Endothelial cell of umbilical vein (primary cell): ENCODE results near the gene CYP27A1.

ENCODE experiments used
- EZH2 ChIP-seq: IDR thresholded peaks from 2 replicates; pipeline ENCODE4 v1.6.1; 2012; ENCODE audit warnings: borderline replicate concordance, low read depth, mild to moderate bottlenecking, moderate library complexity, low read length, inconsistent platforms; ENCODE audit not compliant: severe bottlenecking
- GATA2 ChIP-seq: IDR thresholded peaks from 2 replicates; pipeline ENCODE4 v1.7.0; 2011; ENCODE audit warnings: low read depth, mild to moderate bottlenecking, moderate library complexity, mixed read lengths, low read length; ENCODE audit not compliant: insufficient read length, insufficient read depth
- JUN ChIP-seq: IDR thresholded peaks from 2 replicates; pipeline ENCODE4 v1.6.1; 2011; ENCODE audit warnings: borderline replicate concordance, low read depth; ENCODE audit not compliant: insufficient read length, insufficient read depth
- POLR2A ChIP-seq: IDR thresholded peaks from 2 replicates; pipeline ENCODE4 v1.6.1; 2012; ENCODE audit warnings: low read depth, mild to moderate bottlenecking, control low read depth, low read length
- POLR2AphosphoS5 ChIP-seq: IDR thresholded peaks from 2 replicates; pipeline ENCODE4 v1.6.1; 2012; ENCODE audit warnings: low read depth, mild to moderate bottlenecking, control low read depth, low read length, moderate library complexity; ENCODE audit not compliant: insufficient read depth
- TF ChIP-seq, protein P1 (sequence below), 2 donors: IDR thresholded peaks; 1 replicate in 1 of 2; 2 replicates in 1 of 2; pipeline ENCODE4 v1.5.1; 2011; ENCODE audit warnings: low read length in 2 of 2, mild to moderate bottlenecking in 2 of 2, moderate library complexity in 2 of 2, control low read depth in 1 of 2, inconsistent platforms in 1 of 2, low read depth in 1 of 2; ENCODE audit not compliant: insufficient read depth in 1 of 2; ENCODE audit errors: extremely low read depth in 1 of 2
- TF ChIP-seq, protein P2 (sequence below): IDR thresholded peaks from 2 replicates; pipeline ENCODE4 v1.6.1; 2011; ENCODE audit not compliant: insufficient read depth, insufficient read length

DNA sequence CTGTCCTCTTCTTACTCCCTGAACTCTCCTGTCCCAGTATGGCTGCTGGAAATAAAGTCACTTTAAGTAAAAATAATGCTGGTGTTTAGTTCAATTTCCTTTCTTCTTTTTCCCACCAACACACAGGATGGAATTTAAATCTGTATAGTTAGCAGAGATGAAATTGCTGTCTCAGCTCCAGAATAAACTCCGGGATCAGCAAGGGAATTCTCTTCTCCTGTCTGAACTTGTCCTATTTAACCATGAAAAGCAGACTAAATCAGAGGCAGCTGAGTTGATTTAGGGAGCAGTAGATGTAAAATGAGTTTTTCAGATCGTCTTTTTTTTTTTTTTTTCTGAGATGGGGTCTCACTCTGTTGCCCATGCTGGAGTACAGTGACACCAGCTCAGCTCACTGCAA, 45.4 kb upstream of the CYP27A1 start:
- TF ChIP-seq, protein P1, sequence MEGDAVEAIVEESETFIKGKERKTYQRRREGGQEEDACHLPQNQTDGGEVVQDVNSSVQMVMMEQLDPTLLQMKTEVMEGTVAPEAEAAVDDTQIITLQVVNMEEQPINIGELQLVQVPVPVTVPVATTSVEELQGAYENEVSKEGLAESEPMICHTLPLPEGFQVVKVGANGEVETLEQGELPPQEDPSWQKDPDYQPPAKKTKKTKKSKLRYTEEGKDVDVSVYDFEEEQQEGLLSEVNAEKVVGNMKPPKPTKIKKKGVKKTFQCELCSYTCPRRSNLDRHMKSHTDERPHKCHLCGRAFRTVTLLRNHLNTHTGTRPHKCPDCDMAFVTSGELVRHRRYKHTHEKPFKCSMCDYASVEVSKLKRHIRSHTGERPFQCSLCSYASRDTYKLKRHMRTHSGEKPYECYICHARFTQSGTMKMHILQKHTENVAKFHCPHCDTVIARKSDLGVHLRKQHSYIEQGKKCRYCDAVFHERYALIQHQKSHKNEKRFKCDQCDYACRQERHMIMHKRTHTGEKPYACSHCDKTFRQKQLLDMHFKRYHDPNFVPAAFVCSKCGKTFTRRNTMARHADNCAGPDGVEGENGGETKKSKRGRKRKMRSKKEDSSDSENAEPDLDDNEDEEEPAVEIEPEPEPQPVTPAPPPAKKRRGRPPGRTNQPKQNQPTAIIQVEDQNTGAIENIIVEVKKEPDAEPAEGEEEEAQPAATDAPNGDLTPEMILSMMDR (IDR thresholded peaks at IDR 0.05; ENCODE audit: extremely low read depth in 1 of 2, insufficient read depth in 1 of 2, low read depth in 1 of 2, low read length in 2 of 2), result no peak
- no peak for TF ChIP-seq JUN
- TF ChIP-seq, protein P2, sequence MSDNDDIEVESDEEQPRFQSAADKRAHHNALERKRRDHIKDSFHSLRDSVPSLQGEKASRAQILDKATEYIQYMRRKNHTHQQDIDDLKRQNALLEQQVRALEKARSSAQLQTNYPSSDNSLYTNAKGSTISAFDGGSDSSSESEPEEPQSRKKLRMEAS, result no peak
- TF ChIP-seq POLR2A, result no peak
- TF ChIP-seq POLR2AphosphoS5, result no peak
- no peak for TF ChIP-seq GATA2
- TF ChIP-seq EZH2, result no peak
